ENCODE measurements around the gene UBTD1. TPM values are rescaled to one million over a fixed set of nuclear protein-coding genes. Genes with fewer than 3 reads are reported as not detected.

The UBTD1 gene
- total RNA-seq, 2 donors from 2014 or later = 1.7 to 2.1 TPM

DNA sequence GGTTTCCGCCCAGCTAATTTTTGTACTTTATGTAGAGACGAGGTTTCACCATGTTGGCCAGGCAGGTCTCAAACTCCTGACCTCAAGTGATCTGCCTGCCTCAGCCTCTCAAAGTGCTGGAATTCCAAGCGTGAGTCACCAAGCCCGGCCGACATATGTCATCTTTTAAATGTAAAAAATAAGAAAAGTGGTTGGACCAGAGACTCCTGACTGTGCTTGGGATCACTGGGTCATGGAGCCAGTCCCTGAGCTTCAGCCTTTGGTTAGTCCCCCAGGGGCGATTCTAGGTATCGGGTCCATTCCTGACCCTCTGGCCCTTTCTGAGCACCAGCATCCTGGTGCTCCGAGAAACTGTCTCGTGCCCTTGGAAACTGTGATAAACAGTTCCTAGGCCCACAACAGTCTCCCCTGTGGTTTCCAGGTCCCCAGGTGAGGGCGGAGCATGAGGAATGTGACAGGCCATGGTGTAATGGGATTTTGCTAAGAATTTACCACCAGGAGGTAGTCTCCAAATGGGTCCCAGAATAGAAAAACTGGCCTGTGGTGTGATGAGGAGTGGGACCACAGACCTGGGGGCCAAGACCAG, 32.8 kb downstream of the UBTD1 start:
- H3K4me3 Mint-ChIP-seq = no peak overlapping the region

DNA sequence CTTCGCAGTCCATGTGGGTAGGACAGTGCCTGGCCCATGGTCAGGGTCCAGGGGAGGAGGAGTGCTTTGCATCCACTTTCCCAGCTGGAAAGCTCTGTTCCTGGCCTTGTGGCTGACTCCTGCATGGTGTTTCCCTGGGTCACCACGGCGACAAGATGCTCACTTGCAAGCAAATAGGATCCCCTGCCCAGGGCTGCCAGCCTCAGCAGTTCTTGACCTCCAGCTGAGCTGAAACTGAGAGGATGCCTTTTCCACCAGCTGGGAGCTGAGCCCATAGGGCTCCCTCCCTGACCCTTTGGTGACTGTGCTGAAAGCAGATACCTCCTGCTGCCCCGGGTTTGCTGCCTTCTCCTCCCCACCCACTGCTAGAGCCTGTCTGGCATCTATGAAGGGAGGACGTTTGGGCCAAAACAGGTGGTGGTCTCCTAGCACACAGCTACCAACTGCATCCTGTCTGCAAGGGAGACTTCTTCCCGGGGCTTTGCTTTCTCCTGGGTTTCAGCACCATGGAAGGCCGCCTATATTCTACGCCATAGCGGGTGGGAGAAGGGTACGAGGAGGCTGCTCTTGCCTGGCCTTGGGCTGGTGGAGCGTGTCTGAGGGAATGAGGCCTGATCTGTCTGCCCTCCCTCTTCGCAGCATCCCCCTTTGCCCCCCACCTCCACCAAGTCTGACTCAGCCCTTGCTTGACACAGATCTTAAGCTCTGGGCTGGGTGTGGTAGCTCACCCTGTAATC, 34.4 kb downstream of the UBTD1 start:
- Mint-ChIP-seq H3K27ac (no peak overlapping the region), H3K27me3 (no peaks in the 10 kb centered on the region), H3K4me1 (no peaks in the 10 kb centered on the region), H3K36me3 (ENCODE audit: low read depth) (no peaks in the 10 kb centered on the region), H3K4me3 (no peak overlapping the region), H3K9me3 (no peaks in the 10 kb centered on the region)
- no peak for ATAC-seq (replicated peaks)

More for the DNA sequence above, 32.8 kb downstream of the UBTD1 start:
- Mint-ChIP-seq H3K27me3 (no peaks in the 10 kb centered on the region), H3K4me1 (no peaks in the 10 kb centered on the region), H3K36me3 (ENCODE audit: low read depth) (no peaks in the 10 kb centered on the region), H3K27ac (no peak overlapping the region), H3K9me3 (no peaks in the 10 kb centered on the region)
- ATAC-seq (replicated peaks) = no peak

DNA sequence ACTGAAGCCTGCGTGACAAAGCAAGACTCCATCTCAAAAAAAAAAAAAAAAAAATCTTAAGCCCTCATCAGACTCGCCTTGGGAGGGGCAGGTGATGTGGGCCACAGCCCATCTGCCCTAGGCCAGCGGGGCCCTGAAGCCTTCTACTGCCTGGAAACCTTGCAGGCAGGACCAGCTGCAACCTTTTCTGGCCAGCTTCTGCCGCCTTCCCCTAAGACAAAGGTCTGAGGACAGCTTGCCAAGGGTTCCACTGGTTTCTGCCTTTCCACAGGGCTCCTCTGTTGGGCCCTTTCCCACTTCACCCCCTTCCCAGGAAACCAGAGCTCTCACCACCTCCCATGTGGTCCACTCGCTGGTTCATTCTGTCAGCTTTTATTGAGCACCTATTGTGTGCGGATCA, 35.2 kb downstream of the UBTD1 start:
- Mint-ChIP-seq H3K27me3 (no peaks in the 10 kb centered on the region), H3K36me3 (ENCODE audit: low read depth) (no peaks in the 10 kb centered on the region), H3K4me1 (no peaks in the 10 kb centered on the region), H3K4me3 (no peak overlapping the region), H3K27ac (no peak overlapping the region), H3K9me3 (no peaks in the 10 kb centered on the region)
- no peak for ATAC-seq (replicated peaks)

DNA sequence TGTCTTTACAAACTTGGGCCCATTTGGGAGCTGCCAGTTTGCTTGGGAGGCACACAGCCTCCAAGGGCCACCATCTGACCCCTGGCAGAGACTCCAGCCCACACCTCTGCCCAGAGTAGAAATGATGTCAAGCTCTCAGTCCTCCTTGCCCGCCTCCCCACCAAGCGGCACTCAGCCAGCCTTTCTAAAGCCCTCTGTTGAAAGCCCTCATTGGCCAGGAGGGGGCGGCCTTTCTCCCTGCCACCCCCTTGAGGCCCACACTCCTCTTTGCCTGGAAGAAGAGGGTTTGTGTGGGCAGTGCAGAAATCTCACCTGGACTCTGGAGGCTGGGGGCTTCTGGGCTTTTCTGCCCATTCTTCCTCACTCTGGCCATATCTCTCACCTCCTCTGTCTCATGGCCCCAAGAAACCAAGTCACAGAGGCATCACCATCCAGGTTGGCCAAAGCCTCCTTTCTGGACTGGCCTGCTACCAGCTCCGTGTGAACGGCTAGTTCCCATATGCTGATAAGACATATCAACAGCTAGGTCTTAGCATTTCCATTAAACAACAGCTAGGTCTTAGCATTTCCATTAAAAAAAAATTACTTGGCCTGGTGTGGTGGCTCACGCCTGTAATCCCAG, 36.1 kb downstream of the UBTD1 start:
- no peaks in the 10 kb centered on the region for H3K36me3 Mint-ChIP-seq (ENCODE audit: low read depth)
- H3K27ac Mint-ChIP-seq = no peak overlapping the region
- peak; percentile 69 for ATAC-seq (replicated peaks)
- H3K4me3 Mint-ChIP-seq = no peak overlapping the region
- H3K27me3 Mint-ChIP-seq = no peaks in the 10 kb centered on the region
- no peaks in the 10 kb centered on the region for H3K4me1 Mint-ChIP-seq
- no peaks in the 10 kb centered on the region for H3K9me3 Mint-ChIP-seq

DNA sequence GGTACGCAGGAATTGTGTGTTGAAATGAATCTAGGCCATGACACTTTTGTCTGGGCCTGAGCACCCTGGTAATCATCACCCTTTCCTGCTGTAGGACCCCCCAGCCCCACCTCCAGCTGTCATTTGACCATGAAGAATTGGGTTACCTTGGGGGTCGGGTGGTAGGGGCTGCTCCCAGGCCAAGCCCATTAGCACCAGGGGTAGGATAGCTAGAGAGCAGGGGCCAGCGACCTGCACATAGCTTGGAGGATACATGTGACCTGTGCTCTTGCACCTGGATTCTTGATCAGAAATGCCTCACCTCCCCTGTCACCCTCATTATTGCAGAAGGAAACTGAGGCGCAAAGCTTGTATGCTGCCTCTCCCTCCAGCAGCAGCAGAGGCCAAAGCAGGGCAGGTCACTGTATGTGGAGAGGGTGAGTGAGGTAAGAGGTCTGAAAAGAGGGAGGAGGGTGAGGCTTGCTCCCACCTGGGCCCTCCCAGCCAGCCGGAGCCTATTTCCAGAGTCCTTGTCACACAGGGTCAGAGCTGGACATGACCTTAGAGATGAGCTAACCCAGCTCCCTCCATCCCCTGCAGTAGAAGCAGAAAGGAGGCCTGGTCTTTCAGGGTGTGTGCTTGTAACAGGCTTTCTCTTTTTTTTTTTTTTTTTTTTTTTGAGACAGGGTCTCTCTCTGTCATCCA, 38.6 kb downstream of the UBTD1 start:
- H3K36me3 Mint-ChIP-seq (ENCODE audit: low read depth) = no peaks in the 10 kb centered on the region
- H3K27me3 Mint-ChIP-seq = no peaks in the 10 kb centered on the region
- no peaks in the 10 kb centered on the region for H3K9me3 Mint-ChIP-seq
- ATAC-seq (replicated peaks) = no peak
- H3K27ac Mint-ChIP-seq = no peak overlapping the region
- H3K4me3 Mint-ChIP-seq = no peak overlapping the region
- peaks cover 5% of the 10 kb centered on the region for H3K4me1 Mint-ChIP-seq

DNA sequence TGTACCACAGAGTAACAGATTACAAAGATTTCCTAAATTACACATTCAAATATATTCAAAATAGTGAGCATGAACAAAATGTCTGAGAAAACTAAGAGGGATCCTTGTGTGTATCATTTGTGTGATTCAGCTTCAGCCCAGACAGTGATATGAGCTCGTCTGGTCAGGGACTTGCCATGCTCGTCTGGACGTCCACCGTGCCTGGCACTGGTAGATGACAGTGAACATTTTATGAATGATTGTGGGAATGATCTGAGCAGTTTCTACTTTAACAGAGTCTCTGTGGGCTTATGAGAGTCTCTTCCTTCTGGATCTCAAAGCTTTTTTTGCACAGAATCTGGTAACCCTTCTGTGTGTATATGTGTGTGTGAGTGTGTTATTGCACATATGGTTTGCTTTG, 39.7 kb downstream of the UBTD1 start:
- Mint-ChIP-seq H3K4me1 (peaks cover 14% of the 10 kb centered on the region), H3K9me3 (no peaks in the 10 kb centered on the region), H3K36me3 (ENCODE audit: low read depth) (no peaks in the 10 kb centered on the region), H3K27ac (no peak overlapping the region), H3K27me3 (no peaks in the 10 kb centered on the region), H3K4me3 (no peak overlapping the region)
- ATAC-seq (replicated peaks) = no peak

DNA sequence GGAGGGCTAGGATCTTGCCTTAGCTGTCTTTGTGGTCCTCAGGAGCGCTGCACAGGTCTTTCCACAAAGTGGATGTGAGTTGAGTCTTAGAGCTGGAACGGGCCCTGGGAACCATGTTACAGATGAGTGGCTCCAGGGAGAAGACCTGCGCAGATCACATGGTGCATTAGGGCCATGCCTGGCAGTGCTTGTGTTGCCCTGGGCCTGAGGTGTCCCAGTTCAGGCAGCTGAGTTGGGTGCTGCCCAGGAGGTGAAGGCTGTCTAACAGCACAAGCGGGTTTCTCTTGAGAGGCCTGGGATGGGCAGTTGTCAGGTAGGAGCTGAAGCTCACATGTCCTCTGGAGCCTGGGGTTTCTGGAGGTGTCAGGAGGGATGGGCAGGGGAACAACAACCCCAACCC, 40.1 kb downstream of the UBTD1 start:
- Mint-ChIP-seq H3K36me3 (ENCODE audit: low read depth) (no peaks in the 10 kb centered on the region), H3K4me1 (peaks cover 18% of the 10 kb centered on the region), H3K27me3 (no peaks in the 10 kb centered on the region), H3K9me3 (no peaks in the 10 kb centered on the region), H3K27ac (no peak overlapping the region), H3K4me3 (no peak overlapping the region)
- no peak for ATAC-seq (replicated peaks)

DNA sequence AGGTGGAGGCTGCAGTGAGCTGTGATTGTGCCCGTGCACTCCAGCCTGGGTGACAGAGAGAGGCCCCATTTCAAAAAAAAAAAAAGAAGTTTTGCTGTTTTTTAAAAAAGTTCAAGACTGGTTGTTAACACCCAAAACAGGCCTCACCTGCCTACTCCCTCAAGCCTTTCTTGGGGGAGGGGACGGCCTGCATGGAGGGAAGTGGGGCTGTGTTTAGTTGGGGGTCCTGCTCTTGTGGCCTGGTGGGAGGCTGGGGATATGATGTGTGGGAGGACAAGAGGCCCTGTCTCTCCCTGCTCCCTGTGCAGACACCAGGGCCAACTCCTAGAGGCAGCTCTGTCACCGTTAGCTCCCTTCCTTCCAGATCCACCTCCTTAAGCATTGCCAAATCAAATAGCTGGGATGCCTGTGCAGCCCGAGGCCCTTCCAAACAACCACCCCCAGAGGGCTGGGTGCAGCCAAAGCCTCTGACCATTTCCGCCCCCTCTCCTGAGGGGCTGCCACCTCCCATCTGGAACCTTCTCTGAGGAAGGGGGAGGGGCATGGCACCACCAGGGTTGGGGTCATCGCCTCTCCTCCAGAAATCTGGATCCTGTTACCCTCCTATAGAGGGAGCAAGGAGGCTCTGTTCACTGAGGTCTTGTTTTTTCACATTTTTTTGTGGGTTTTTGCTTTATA, 40.9 kb downstream of the UBTD1 start:
- no peak overlapping the region for H3K27ac Mint-ChIP-seq
- no peaks in the 10 kb centered on the region for H3K36me3 Mint-ChIP-seq (ENCODE audit: low read depth)
- H3K4me1 Mint-ChIP-seq = peaks cover 18% of the 10 kb centered on the region
- ATAC-seq (replicated peaks) = no peak
- no peaks in the 10 kb centered on the region for H3K27me3 Mint-ChIP-seq
- H3K4me3 Mint-ChIP-seq = no peak overlapping the region
- no peaks in the 10 kb centered on the region for H3K9me3 Mint-ChIP-seq

DNA sequence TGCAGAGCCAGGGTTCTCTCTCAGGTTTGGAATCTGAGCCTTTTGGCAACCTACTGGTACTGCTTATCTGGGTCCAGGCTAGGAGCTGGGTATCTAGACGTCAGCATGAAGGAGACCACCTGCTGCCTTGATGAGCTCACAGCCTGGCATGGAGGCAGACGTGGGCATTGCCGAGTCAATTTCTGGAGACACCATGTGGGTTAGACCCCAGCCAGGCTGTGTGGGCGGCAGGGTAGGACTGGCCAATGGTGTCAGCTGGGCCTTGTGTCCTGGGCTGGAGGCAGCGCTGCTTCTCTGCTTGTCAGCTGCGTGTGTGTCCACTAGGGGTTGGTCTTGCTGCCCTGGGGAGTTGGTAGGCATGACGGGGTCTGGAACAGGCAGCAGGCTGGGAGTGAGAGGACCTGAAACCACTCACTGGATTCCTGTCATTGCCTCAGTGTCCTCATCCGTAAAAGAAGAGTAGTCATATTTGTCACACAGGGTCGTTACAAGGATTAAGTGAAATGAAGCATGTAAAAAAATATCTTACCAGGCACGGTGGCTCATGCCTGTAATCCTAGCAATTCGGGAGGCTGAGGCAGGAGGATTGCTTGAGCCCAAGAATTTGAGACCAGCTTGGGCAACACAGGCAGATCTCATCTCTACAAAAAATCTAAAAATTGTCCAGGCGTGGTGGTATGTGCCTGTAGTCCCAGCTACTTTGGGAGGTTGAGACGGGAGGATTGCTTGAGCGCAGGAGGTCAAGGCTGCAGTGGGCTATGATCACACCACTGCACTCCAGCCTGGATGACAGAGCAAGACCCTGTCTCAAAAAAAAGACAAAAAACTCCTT, 42.2 kb downstream of the UBTD1 start:
- H3K27me3 Mint-ChIP-seq = no peaks in the 10 kb centered on the region
- H3K27ac Mint-ChIP-seq = no peak overlapping the region
- no peaks in the 10 kb centered on the region for H3K36me3 Mint-ChIP-seq (ENCODE audit: low read depth)
- H3K4me1 Mint-ChIP-seq = peaks cover 18% of the 10 kb centered on the region
- H3K4me3 Mint-ChIP-seq = no peak overlapping the region
- H3K9me3 Mint-ChIP-seq = no peaks in the 10 kb centered on the region
- no peak for ATAC-seq (replicated peaks)

DNA sequence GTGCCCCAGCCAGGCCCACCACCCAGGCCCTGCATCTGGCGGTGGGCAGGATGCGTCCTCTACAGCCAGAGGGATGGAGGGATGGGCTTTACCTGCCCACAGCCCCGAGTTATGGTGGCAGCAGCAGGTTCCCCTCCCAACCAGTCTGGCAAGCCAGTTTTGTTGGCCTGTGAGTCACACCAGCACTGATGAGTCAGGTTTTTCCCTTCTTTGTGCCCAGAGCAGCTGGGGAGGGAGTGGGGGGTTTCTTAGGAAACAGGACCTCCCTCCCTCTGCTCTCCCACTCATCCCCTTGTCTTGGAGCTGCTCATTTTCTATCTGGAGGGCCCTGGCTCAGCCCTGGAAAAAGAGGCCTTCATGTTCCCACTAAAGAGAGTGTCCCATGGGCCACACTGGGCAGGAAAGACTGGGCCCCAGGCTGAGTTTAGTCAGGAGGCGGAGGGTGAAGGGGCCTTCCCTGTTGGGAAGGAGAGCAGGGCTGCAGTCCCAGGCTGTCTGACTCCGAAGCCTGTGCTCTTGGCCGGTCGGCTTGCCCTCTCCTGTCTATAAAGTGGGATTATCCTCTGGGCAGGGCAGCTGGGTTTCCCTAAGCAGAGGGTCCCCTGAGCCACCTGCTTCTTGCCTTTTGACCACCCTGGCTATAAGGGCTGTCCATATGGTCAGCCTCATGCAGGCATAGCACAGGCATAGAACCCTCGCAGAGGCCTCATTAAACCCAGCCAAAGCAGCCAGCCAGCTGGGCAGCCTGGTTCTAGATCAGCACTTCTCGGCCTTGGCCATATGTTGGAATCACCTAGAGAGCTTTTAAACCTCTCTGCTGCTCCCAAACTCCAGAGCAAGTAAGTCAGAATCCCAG, 43.7 kb downstream of the UBTD1 start:
- H3K9me3 Mint-ChIP-seq = no peaks in the 10 kb centered on the region
- H3K36me3 Mint-ChIP-seq (ENCODE audit: low read depth) = no peaks in the 10 kb centered on the region
- peak; percentile 71 for ATAC-seq (replicated peaks)
- H3K27me3 Mint-ChIP-seq = no peaks in the 10 kb centered on the region
- peak overlapping the region; percentile 18 for H3K27ac Mint-ChIP-seq
- H3K4me1 Mint-ChIP-seq = peaks cover 18% of the 10 kb centered on the region
- H3K4me3 Mint-ChIP-seq = peak overlapping the region; percentile 32

DNA sequence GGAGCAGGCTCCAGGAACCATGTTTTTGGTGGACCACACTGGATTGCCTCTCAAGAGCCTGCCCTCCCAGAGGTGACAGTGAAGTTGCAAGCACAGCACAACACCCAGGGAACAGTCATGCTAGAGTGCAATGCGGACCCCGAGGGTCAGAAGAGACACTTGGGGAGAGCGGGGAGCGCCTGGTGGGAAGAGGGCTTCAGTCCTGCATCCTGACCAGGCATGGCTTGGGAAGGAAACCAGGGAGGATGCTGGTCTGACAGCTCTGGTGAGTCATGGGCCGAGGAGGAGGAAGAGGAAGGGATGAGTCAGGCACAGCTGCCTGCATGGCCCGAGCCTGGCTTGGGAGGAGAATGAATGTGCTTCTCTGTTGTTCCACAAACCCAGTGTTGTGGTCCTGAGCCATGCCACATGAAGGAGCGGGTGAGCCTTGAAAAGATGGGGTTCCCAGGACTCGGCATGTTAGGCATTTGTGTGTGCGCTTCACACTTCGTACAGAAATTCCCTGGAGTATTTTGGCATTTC, 44.4 kb downstream of the UBTD1 start:
- H3K27me3 Mint-ChIP-seq = no peaks in the 10 kb centered on the region
- H3K27ac Mint-ChIP-seq = peak overlapping the region; percentile 18
- no peaks in the 10 kb centered on the region for H3K36me3 Mint-ChIP-seq (ENCODE audit: low read depth)
- H3K9me3 Mint-ChIP-seq = no peaks in the 10 kb centered on the region
- peak overlapping the region; percentile 32 for H3K4me3 Mint-ChIP-seq
- peaks cover 18% of the 10 kb centered on the region for H3K4me1 Mint-ChIP-seq
- ATAC-seq (replicated peaks) = peak; percentile 96

DNA sequence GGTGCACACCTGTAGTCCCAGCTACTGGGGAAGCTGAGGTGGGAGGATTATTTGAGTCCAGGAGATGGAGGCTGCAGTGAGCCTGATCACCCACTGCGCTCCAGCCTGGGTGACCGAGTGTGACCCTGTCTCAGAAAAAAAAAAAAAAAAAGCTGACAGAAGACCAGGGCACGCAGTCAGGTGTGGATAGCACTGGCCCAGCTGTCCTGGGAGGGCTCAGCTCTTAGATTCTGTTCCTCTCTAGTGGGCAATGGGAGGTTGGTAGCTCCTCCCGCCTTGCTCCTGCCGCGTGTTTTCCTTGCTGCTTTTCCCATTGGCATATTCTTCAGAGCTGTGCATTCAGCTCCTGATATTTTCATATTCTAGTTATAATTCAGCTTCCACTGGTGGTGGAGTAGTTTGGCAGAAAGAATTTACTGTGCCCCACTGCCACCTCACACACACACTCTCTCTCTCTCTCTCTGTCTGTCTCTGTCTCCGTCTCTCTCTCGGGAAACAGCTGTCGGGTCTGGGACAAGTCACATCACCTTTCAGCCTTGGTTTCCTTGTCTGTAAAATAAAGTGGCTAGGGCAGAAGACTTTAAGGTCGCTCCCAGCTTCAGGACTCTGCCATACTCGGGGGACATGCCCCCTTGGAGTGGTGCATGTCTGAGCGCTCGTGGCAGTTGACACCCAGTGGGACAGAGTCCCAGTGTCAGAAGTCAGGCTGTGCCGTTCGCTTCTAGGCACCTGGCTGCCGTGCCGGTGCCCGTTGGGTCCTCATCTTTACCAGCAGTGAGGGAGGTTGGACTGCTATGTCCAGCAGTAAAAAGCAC, 47.9 kb downstream of the UBTD1 start:
- ATAC-seq (replicated peaks) = no peak
- Mint-ChIP-seq H3K36me3 (ENCODE audit: low read depth) (no peaks in the 10 kb centered on the region), H3K9me3 (no peaks in the 10 kb centered on the region), H3K27me3 (no peaks in the 10 kb centered on the region), H3K27ac (peak overlapping the region; percentile 66), H3K4me1 (peaks cover 18% of the 10 kb centered on the region), H3K4me3 (no peak overlapping the region)

All from activated T-helper 17 cell treated with anti-CD3 and anti-CD28 coated beads, Interleukin-2, amount 50 U/mL, for 72 hours (primary cell).